MCF 10A (cell line): ENCODE results near the gene CRB2. TPM values are rescaled to one million over a fixed set of nuclear protein-coding genes. Genes with fewer than 3 reads are reported as not detected.

Experiments
- BruUV-seq: library from RNA; stranded (reverse); fragments of 400-500 nt; replicated peaks from 2 replicates; lab custom pipeline; 2021; lab: Mats Ljungman, UMichigan
- CTCF ChIA-PET: fragments of 300-600 bp; sonication (Branson Sonifier 250); formaldehyde crosslinking; extraction: SDS; loops from one replicate; lab custom pipeline; 2021; ENCODE audit warnings: antibody characterized with exemption, inconsistent platforms; lab: Yijun Ruan, JAX
- POLR2A ChIA-PET: fragments of 300-600, 350-650 bp; sonication (Branson Sonifier 250); formaldehyde crosslinking; extraction: SDS; loops from one replicate; lab custom pipeline; 2020; ENCODE audit warnings: antibody characterized with exemption, inconsistent platforms; lab: Yijun Ruan, JAX
- DNase-seq: peaks from one replicate; pipeline ENCODE4 v3.0.0-alpha.2; 2018; ENCODE audit not compliant: unreplicated experiment
- H3K27ac Mint-ChIP-seq: one replicate; pipeline ENCODE4 v1.8.0; 2022; ENCODE audit warnings: mild to moderate bottlenecking, low read depth, mixed read lengths; ENCODE audit not compliant: unreplicated experiment
- H3K27me3 Mint-ChIP-seq: one replicate; pipeline ENCODE4 v1.8.0; 2022; ENCODE audit warnings: mixed read lengths; ENCODE audit not compliant: insufficient read depth, unreplicated experiment
- H3K36me3 Mint-ChIP-seq: one replicate; pipeline ENCODE4 v1.8.0; 2022; ENCODE audit warnings: mild to moderate bottlenecking, moderate library complexity, mixed read lengths; ENCODE audit not compliant: insufficient read depth, unreplicated experiment
- H3K4me1 Mint-ChIP-seq: one replicate; pipeline ENCODE4 v1.8.0; 2022; ENCODE audit warnings: mixed read lengths; ENCODE audit not compliant: insufficient read depth, unreplicated experiment
- H3K4me3 Mint-ChIP-seq: one replicate; pipeline ENCODE4 v1.8.0; 2022; ENCODE audit warnings: mild to moderate bottlenecking, moderate library complexity, mixed read lengths; ENCODE audit not compliant: unreplicated experiment
- H3K9me3 Mint-ChIP-seq: one replicate; pipeline ENCODE4 v1.8.0; 2022; ENCODE audit warnings: mixed read lengths; ENCODE audit not compliant: unreplicated experiment
- intact Hi-C: fragments of 100-400 bp; cut with micrococcal nuclease; formaldehyde crosslinking; loops from 2 replicates; pipeline ENCODE4 v1.14.1; 2022
- total RNA-seq: library from RNA; stranded (reverse); gene quantifications from 2 replicates; pipeline ENCODE4 v1.2.3, GENCODE V29; 2022
- TF ChIP-seq, protein P1 (sequence below): fragments of 200-600 bp; IDR thresholded peaks from one replicate; pipeline ENCODE4 v1.8.0; 2022; ENCODE audit warnings: antibody characterized with exemption, mild to moderate bottlenecking; ENCODE audit not compliant: unreplicated experiment

The CRB2 gene
- total RNA-seq, 1 experiment from 2014 or later = not detected

DNA sequence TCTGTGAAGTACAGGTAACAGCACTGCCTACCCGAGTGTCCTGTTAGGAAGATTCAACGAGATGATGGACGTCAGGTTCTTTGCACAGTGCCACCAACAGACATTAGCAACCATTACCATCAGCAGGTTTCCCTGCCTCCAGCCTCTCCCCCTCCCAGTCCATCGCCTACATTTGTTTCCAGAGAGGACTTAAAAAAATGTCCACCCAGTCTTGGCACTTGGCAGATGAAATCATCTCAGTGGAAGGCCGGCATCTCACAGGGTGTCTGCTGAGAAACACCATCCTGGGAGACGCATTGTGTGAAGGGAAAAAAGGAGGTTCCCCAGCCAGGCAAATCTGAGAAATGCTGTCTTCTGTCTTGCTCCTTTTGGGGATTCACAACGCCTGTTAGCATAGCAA is 58.2 kb downstream of the CRB2 start:
- POLR2A ChIA-PET = no interaction called here
- no peak overlapping the region for H3K27ac Mint-ChIP-seq

DNA sequence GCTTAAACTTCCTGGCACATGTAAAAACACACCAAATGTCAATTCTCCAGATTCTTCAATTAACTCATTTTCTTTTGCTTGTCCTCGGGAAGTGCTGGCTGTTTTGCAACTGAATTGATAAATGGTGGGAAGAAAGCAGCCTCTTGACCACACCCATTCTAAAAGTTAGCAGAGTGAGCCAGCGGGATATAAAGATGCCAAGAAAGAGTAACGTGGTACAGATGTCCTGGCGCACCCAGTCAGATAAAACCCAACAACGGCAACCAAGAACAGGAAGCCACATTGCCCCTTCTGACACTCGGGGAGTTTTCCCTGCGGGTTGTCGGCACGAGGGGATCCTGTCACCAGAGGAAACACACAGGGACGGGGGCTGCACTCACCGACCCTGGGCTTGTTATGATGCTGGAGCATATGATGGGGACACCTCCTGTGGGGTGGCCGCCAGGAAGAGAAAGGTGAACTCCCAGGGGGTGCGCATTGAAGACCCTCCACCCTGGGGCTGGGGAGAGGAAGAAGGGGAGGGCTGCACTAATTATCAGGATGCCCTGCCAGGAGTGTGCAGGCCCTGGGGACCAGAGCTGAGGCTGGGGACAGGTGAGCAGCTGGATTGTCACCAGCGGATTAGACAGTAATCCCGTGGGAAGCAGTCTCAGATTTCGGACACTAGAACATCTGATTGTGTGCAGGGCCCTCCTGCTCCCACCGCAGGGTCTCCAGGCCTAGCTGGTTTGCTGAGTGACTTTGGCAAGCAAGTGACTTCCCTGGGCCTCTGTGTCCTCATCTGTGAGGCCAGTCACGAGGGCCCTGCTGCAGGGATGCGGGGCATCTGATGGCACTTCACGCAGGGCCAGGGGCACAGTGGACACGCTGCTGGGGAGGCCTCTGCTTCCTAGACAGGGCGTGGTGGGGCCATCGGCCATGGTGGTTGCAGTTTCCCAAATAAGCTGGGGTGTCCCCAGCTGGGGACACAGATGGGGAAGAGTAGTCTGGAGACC is 59.2 kb downstream of the CRB2 start:
- intact Hi-C loops = no loop called here
- peaks cover 18% of the 10 kb centered on the region for H3K36me3 Mint-ChIP-seq
- H3K4me1 Mint-ChIP-seq = no peaks in the 10 kb centered on the region
- CTCF ChIA-PET = interaction anchor here (0.6 kb wide), 1 partner anchor 446 kb away, joined by 3 read pairs; no protein-coding TSS in a partner anchor
- TF ChIP-seq, protein P1, sequence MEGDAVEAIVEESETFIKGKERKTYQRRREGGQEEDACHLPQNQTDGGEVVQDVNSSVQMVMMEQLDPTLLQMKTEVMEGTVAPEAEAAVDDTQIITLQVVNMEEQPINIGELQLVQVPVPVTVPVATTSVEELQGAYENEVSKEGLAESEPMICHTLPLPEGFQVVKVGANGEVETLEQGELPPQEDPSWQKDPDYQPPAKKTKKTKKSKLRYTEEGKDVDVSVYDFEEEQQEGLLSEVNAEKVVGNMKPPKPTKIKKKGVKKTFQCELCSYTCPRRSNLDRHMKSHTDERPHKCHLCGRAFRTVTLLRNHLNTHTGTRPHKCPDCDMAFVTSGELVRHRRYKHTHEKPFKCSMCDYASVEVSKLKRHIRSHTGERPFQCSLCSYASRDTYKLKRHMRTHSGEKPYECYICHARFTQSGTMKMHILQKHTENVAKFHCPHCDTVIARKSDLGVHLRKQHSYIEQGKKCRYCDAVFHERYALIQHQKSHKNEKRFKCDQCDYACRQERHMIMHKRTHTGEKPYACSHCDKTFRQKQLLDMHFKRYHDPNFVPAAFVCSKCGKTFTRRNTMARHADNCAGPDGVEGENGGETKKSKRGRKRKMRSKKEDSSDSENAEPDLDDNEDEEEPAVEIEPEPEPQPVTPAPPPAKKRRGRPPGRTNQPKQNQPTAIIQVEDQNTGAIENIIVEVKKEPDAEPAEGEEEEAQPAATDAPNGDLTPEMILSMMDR = no peak
- no peak overlapping the region for H3K4me3 Mint-ChIP-seq
- H3K27ac Mint-ChIP-seq = no peak overlapping the region
- POLR2A ChIA-PET = interaction anchor here (0.6 kb wide), 1 partner anchor 314 kb away, joined by 4 read pairs; no protein-coding TSS in a partner anchor
- BruUV-seq = no TSS peak
- no peaks in the 10 kb centered on the region for H3K27me3 Mint-ChIP-seq
- DNase-seq = no peak
- no peaks in the 10 kb centered on the region for H3K9me3 Mint-ChIP-seq

More for the DNA sequence above, 58.2 kb downstream of the CRB2 start:
- TF ChIP-seq, protein P1 = no peak
- Mint-ChIP-seq H3K9me3 (no peaks in the 10 kb centered on the region), H3K4me3 (no peak overlapping the region), H3K27me3 (no peaks in the 10 kb centered on the region), H3K4me1 (no peaks in the 10 kb centered on the region), H3K36me3 (peaks cover 18% of the 10 kb centered on the region)
- no peak for DNase-seq
- no TSS peak for BruUV-seq
- intact Hi-C loops = no loop called here
- CTCF ChIA-PET = no interaction called here

DNA sequence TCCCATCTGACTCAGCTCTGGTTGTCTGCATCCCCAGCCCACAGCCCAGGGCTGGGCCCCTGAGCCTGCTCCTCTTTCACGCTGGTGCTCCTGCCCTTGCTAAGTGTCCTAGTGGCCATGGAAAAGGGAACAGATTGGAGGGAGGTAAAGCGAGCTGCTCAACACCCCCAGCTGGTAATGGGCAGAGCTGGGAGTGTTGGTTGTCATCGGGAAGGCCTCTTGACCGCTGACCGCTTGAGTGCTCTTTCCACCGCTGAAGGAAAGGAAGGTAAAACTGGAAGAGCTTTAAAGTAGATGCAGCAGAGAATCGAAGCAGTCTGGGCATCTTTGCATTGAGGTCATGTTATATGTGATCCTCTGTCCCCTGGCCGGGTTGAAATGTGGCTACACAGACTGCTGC is 60.2 kb downstream of the CRB2 start:
- ChIA-PET POLR2A (interaction anchor here (0.5 to 0.6 kb wide), 3 partner anchors 10 to 348 kb away, joined by 3 to 4 read pairs (median 3); no protein-coding TSS in a partner anchor), CTCF (interaction anchor here (0.6 kb wide), 1 partner anchor 325 kb away, joined by 3 read pairs; no protein-coding TSS in a partner anchor)
- intact Hi-C loops = no loop called here
- Mint-ChIP-seq H3K4me3 (no peak overlapping the region), H3K9me3 (no peaks in the 10 kb centered on the region), H3K4me1 (no peaks in the 10 kb centered on the region), H3K27me3 (no peaks in the 10 kb centered on the region), H3K27ac (no peak overlapping the region), H3K36me3 (peaks cover 14% of the 10 kb centered on the region)
- TF ChIP-seq, protein P1 = no peak
- no TSS peak for BruUV-seq
- no peak for DNase-seq

DNA sequence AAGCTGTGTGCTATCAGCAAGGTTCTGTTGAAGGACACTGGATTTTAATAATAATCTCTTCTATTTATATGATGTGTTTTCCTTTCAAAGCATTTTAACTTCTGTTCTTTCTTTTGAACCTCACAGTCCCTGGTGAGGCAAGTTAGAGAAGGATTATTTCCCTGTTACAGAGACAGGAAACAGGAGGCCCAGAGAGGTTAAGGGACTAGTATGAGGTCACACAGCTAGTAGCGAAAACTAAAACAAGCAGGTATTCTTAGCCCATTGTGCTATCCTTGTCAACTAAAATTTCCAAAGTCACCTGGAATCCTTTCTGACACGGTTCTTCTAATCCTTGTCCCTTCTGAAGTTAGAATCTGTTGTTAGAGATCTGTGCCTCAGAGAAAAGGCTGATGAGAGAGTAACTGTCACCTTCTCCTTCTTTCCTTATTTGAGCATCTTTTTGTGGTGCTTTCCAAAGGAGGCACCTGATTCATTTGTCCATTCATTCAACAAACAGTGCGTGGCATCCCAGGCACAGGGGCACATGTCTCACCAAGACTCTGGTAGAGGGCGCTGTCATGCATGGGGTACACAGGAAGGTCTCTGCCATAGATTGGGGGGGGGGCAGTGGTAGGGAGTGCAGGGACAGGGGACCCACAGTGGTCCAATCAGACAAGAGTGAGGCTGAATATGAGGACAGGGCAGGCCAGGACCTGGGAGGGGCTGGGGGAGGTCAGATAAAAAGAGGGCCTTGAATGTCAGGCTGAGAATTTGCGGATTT is 61.5 kb downstream of the CRB2 start:
- POLR2A ChIA-PET = no interaction called here
- no peak overlapping the region for H3K27ac Mint-ChIP-seq
- no peaks in the 10 kb centered on the region for H3K4me1 Mint-ChIP-seq

More for the DNA sequence above, 61.5 kb downstream of the CRB2 start:
- Mint-ChIP-seq H3K4me3 (no peak overlapping the region), H3K27me3 (no peaks in the 10 kb centered on the region), H3K9me3 (no peaks in the 10 kb centered on the region), H3K36me3 (peaks cover 20% of the 10 kb centered on the region)
- intact Hi-C loops = no loop called here
- TF ChIP-seq, protein P1 = no peak
- DNase-seq = no peak
- CTCF ChIA-PET = interaction anchor here (0.6 kb wide), 1 partner anchor 219 kb away, joined by 3 read pairs; no protein-coding TSS in a partner anchor
- BruUV-seq = no TSS peak
